HAP-1 (cell line): ENCODE data around the gene ACSS1.

Source experiments
- DNase-seq, 2 experiments: peaks; one replicate each; pipeline ENCODE4 v3.0.0-alpha.2; 2016 to 2020; ENCODE audit warnings: low spot score in 2 of 2
- H3K27me3 ChIP-seq: fragments of 250-450 bp; sonication (Bioruptor Pico); 2 replicates; pipeline ENCODE4 v1.5.1; 2020; ENCODE audit warnings: low read depth, mild to moderate bottlenecking, moderate library complexity
- H3K36me3 ChIP-seq: fragments of 250-450 bp; sonication (Bioruptor Pico); replicated peaks from 2 replicates; pipeline ENCODE4 v1.5.1; 2020; ENCODE audit warnings: mild to moderate bottlenecking
- H3K4me1 ChIP-seq: fragments of 250-450 bp; sonication (Bioruptor Pico); 2 replicates; pipeline ENCODE4 v1.5.1; 2020; ENCODE audit warnings: mild to moderate bottlenecking
- H3K4me3 ChIP-seq: fragments of 250-450 bp; sonication (Bioruptor Pico); 2 replicates; pipeline ENCODE4 v1.5.1; 2020; ENCODE audit warnings: mild to moderate bottlenecking, moderate library complexity
- H3K9me3 ChIP-seq: fragments of 250-450 bp; sonication (Bioruptor Pico); 2 replicates; pipeline ENCODE4 v1.5.1; 2020; ENCODE audit warnings: mild to moderate bottlenecking, moderate library complexity
- in situ Hi-C: fragments of 300-500 bp; cut with MboI; formaldehyde crosslinking; loops from 3 replicates; pipeline ENCODE4 v1.14.3; 2020; ENCODE audit warnings: low sequenced_read_pairs, inconsistent platforms, mixed read lengths

The ACSS1 gene

DNA sequence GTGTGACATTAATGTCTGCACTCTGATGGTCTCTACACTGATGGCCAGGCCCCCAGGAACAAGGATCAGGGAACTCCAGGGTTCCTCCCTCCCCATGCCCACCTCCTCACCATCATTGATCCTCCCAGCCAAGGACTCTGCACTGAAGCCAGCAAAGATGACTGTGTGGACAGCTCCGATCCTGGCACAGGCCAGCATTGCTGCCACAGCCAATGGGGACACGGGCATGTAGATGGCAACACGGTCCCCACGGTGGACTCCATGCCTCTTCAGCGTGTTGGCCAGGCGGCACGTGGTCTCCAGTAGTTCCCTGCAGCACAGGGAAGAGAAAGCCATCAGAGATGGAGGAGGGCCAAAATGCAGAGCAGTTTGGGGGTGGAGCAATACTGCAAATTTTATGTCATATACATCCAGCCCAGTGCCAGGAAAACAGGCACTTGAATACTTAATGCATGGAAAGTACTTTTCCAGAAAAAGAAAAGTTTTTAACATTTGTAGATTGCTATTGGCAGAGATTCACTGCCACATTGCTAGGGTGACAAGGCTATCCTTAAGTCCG, 27.2 kb downstream of the ACSS1 start:
- H3K4me1 ChIP-seq: peaks cover 13% of the 10 kb centered on the region
- H3K4me3 ChIP-seq: no peak overlapping the region
- no peak for DNase-seq
- no peaks in the 10 kb centered on the region for H3K9me3 ChIP-seq
- no peaks in the 10 kb centered on the region for H3K36me3 ChIP-seq
- no peaks in the 10 kb centered on the region for H3K27me3 ChIP-seq
- in situ Hi-C loops: no loop called here

DNA sequence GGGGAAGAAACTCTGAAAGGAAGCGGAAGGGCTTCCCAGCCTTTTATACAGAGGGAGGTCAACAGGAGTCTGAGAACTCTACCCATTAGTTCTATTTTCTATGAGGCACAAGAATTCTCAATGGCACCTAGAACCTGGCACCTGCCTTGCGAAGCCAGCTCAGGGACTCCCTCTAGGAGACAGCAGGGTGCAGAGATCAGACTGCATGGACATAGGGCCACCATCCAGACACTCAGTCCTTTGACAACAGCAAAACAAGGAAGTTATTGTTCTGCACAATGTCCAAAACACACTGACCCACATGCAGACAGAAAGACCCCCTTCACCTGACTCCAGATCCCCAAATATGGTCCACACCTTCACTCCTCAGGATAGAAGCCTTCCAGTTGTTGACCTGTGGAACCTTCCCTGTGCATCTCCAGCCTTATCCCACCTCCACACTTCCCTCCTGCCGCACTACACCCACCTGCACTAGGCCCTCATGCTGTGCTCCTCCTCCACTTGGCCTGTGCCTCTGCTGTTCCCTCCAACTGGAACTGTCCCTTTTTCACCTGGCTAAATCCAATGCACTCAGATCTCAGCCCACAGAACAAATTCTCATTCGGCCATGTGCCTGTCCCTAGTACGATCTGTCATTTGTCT, 27.8 kb downstream of the ACSS1 start:
- no peak for DNase-seq
- H3K4me3 ChIP-seq: no peak overlapping the region
- H3K27me3 ChIP-seq: no peaks in the 10 kb centered on the region
- no peaks in the 10 kb centered on the region for H3K9me3 ChIP-seq
- H3K4me1 ChIP-seq: peaks cover 13% of the 10 kb centered on the region
- in situ Hi-C loops: no loop called here
- no peaks in the 10 kb centered on the region for H3K36me3 ChIP-seq

DNA sequence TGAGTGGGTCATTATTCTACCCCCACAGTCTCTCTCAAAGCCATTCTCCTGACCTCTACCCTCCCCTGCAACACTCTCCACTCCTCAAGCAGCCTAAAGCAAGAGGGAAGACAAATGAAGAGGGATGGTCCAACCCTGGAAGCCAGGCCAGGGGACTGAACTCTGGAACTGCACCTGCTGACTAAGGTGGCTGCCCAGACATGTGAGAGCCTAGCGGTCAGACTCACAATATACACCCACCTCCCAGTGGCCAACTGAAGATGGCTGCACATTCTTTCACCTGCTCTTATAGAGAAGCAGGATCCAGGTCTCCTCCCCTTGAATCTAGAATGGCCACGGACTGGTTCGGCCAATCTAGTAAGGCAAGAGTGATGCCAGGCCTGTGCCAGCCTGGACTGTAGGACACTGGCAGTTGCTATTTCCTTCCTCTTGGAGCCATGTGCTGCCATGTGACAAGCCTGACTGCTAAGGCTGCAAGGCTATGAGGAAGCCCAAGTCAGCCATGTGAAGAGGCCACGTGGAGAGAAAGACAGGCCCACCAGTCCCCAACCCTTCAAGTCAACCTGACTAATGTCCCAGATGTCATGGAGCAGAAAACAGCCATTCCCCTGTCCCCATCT, 31.8 kb downstream of the ACSS1 start:
- H3K9me3 ChIP-seq: no peaks in the 10 kb centered on the region
- H3K4me3 ChIP-seq: no peak overlapping the region
- no peaks in the 10 kb centered on the region for H3K4me1 ChIP-seq
- no peaks in the 10 kb centered on the region for H3K27me3 ChIP-seq
- in situ Hi-C loops: no loop called here
- no peaks in the 10 kb centered on the region for H3K36me3 ChIP-seq
- no peak for DNase-seq

DNA sequence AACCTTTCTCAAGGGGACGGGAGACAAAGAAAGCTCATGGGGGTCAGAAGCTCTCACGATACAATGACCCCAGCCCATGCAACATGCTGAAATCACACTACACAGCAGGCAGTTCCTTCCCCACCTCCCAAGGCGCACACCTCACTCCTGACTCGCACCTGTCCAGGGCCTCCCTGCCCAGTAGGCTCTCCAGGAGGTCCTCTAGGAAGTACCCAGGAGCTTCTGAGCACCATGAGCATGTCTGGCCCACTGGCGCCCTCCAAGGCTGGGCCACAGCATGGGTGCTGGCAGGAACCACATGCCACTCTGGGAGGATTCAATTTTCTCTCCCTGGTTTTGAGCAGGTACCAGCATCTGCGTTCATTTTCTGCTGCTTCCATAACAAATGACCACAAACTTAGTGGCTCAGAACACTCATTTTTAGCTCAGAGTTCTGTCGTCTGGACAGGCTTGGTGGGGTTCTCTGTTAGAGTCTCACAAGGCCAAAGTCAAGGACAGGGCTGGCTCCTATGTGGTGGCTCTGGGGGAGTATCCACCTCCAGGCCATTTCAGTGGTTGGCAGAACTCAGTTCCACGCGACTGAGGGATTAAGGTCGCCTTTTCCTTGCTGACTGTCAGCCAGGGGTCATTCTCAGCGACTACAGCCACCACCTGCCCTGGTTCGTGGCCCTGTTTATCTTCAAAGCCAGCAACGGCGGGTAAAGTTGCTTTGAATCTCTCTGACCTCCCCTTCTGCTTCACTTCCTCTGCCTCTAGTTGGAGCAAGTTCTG, 32.7 kb downstream of the ACSS1 start:
- no peak for DNase-seq
- H3K9me3 ChIP-seq: no peaks in the 10 kb centered on the region
- in situ Hi-C loops: no loop called here
- H3K36me3 ChIP-seq: no peaks in the 10 kb centered on the region
- H3K4me3 ChIP-seq: no peak overlapping the region
- no peaks in the 10 kb centered on the region for H3K4me1 ChIP-seq
- no peaks in the 10 kb centered on the region for H3K27me3 ChIP-seq

DNA sequence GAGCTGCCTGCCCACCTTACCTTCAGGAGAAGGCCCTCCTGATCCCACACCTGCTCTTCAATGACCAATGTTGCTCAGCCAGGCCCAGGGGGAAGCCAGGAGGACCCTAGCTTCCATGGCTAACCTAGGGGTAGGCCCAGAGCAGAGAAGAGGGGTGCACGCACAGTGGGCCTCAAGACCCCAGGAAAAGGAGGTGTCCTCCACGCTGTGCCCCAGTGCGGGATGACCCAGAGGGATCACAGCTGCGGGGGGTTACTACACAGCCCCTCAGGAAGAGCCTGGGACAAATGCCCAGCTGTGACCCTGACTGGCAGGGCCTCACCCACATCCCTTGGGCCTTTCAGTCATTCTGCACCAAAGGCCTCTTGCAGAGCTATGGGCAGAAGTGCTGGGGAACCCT, 33.8 kb downstream of the ACSS1 start:
- Histone ChIP-seq H3K27me3 (no peaks in the 10 kb centered on the region), H3K36me3 (no peaks in the 10 kb centered on the region), H3K4me1 (no peaks in the 10 kb centered on the region), H3K9me3 (no peaks in the 10 kb centered on the region), H3K4me3 (no peak overlapping the region)
- in situ Hi-C loops: no loop called here
- no peak for DNase-seq

DNA sequence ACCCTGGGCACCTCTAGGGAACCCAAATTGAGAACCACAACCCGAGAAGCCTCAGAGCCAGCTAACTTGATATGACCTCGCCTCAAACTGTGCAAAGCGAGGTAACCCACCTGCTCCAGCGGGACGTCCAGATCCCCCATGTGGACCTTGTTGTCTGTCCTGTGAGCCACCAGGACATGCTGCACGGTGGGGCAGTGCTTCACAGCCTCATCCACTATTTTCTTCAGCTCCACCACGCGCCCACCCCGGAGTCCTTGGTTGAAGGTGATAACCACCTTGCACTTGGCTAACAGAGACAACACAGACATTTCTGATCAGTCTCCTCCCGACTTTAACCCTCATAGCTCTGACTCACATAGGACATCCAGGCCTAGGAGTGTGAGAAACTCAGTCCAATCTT, 34.6 kb downstream of the ACSS1 start:
- Histone ChIP-seq H3K36me3 (no peaks in the 10 kb centered on the region), H3K9me3 (no peaks in the 10 kb centered on the region), H3K4me1 (no peaks in the 10 kb centered on the region), H3K27me3 (no peaks in the 10 kb centered on the region), H3K4me3 (no peak overlapping the region)
- DNase-seq: no peak
- in situ Hi-C loops: no loop called here

DNA sequence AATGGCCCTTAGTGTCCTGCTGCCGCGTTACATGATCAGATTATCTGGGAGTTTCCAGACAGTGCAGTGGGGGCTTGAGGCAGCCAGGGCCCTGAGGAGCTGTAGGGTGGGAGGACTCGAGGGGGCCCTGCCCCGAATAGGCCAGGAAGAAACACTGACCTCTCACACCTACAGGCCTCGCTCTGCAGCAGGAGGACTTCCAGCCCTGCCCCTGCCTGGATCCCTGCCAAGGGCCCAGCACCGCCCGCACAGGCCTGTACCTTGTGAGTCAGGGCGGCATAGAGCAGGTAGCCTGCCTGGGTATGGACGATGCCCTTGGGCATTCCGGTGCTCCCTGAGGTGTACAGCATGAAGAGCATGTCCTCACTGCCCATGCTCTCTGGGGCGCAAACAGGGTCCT, 35.3 kb downstream of the ACSS1 start:
- H3K4me1 ChIP-seq: no peaks in the 10 kb centered on the region
- H3K27me3 ChIP-seq: no peaks in the 10 kb centered on the region
- in situ Hi-C loops: no loop called here
- no peak overlapping the region for H3K4me3 ChIP-seq
- H3K36me3 ChIP-seq: no peaks in the 10 kb centered on the region
- no peak for DNase-seq
- H3K9me3 ChIP-seq: no peaks in the 10 kb centered on the region

DNA sequence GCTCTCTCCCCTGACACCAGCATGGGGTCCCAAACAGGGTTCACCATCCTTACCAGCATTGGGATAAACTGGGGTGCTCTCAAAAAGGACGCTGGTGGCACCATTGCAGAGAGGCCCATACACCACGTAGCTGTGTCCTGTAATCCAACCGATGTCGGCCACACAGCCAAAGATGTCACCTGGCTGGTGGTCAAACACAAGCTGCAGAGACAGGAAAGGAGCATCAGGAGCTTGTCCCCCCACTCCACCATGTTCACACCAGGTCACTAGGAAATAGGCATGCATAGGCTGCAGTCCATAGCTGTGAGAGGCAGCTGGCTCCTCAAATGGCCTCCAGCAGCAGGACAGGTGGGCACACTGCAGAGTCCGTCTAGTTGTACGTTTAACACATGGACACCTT, 36.6 kb downstream of the ACSS1 start:
- in situ Hi-C loops: no loop called here
- no peaks in the 10 kb centered on the region for H3K9me3 ChIP-seq
- no peaks in the 10 kb centered on the region for H3K27me3 ChIP-seq
- H3K4me1 ChIP-seq: no peaks in the 10 kb centered on the region
- H3K4me3 ChIP-seq: no peak overlapping the region
- H3K36me3 ChIP-seq: no peaks in the 10 kb centered on the region
- no peak for DNase-seq

DNA sequence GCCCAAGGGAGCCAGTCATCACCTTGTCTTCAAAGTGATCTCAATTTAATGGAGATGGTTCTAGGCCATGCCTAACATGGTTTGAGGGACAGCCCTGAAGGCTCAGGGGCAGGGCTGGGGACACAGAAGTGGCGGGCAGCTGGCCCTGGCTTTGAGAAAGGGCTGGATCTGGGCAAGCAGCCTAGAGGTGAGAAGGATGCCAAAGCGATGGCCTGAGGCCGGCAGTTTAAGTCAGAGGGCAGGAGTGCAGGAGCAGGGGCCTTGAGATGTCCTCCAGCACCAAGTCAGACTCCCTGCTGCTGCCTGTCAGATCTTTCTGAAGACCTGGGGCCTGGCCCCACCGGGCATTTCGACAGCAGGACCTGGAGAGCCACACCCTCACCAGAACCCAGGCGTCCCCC, 37.0 kb downstream of the ACSS1 start:
- Histone ChIP-seq H3K36me3 (no peaks in the 10 kb centered on the region), H3K4me3 (no peak overlapping the region), H3K27me3 (no peaks in the 10 kb centered on the region), H3K9me3 (no peaks in the 10 kb centered on the region), H3K4me1 (no peaks in the 10 kb centered on the region)
- DNase-seq: no peak
- in situ Hi-C loops: no loop called here

DNA sequence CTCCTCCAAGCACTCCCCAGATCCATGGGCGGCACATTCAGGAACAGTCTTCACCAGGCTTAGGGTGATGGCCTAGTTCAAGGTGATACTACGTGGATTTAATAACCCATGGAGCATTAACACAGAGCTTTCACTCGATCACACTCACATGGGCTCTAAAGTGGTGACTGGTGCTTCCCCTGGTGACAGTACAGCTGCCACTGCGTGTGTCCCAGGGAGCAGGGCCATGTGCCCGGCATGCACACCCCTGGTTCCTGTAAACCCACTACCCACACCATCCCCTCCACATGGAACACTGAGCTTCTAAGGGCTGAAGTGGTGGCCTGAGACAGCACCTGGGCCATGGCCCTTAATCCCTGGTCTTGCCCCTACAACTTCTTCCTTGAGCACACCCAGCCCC, 37.6 kb downstream of the ACSS1 start:
- in situ Hi-C loops: no loop called here

DNA sequence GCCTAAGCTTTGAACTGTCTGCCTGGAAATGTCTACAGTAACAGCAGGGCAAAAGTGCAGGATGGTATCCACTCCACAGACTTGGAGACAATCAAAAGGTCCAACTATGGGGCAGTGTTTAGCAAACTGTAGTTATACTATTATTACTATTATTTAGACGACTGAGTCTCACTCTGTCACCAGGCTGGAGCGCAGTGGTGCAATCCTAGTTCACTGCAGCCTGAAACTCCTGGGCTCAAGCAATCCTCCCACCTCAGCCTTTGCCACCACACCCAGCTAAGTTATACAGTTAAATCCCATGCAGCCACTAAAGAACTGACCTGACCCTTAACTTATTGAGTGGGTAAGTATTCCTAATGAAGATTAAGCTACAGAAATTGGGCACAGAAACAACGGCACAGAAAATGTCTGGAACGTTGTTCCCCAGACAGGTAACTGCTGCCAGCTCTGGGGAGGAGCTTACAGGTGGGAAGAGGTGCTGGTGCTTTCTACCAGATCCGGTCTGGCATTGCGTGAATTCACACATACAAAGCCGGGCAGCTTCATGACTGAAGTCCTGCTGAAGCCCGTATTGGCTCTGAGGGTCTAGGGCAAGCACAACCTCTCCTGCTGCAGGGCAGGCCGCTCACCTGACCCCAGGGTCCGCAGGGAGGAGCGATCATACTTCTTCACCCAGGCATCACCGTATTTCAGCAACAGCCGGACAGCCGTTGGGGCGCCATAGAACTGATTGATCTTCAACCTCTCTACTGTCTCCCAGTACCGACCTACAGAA, 38.4 kb downstream of the ACSS1 start:
- no peaks in the 10 kb centered on the region for H3K27me3 ChIP-seq
- no peaks in the 10 kb centered on the region for H3K36me3 ChIP-seq
- DNase-seq: no peak
- in situ Hi-C loops: no loop called here
- no peaks in the 10 kb centered on the region for H3K4me1 ChIP-seq
- H3K4me3 ChIP-seq: no peak overlapping the region
- H3K9me3 ChIP-seq: no peaks in the 10 kb centered on the region

More for the DNA sequence above, 37.6 kb downstream of the ACSS1 start:
- Histone ChIP-seq H3K9me3 (no peaks in the 10 kb centered on the region), H3K36me3 (no peaks in the 10 kb centered on the region), H3K27me3 (no peaks in the 10 kb centered on the region), H3K4me1 (no peaks in the 10 kb centered on the region), H3K4me3 (no peak overlapping the region)
- DNase-seq: no peak

DNA sequence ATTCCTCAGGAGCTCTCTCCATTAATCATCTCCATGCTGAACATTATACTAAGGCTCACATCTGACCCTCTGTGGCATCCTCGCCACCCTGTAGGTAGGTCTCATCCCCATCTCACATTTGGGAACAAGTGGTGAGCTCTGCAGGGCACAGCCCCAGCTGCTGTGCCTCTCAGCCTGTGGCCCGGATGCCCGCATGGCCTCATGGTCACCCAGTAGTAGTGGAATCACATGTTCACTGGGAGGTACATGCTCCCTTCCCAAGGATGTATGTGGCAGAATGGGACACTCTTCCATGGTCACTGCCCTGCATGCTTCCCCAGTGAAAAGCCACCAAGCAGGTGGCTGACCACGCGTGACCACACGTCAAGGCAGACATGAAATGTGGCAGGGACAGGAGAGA, 39.1 kb downstream of the ACSS1 start:
- no peaks in the 10 kb centered on the region for H3K27me3 ChIP-seq
- H3K36me3 ChIP-seq: no peaks in the 10 kb centered on the region
- no peak for DNase-seq
- H3K4me3 ChIP-seq: no peak overlapping the region
- no peaks in the 10 kb centered on the region for H3K4me1 ChIP-seq
- H3K9me3 ChIP-seq: no peaks in the 10 kb centered on the region
- in situ Hi-C loops: no loop called here

DNA sequence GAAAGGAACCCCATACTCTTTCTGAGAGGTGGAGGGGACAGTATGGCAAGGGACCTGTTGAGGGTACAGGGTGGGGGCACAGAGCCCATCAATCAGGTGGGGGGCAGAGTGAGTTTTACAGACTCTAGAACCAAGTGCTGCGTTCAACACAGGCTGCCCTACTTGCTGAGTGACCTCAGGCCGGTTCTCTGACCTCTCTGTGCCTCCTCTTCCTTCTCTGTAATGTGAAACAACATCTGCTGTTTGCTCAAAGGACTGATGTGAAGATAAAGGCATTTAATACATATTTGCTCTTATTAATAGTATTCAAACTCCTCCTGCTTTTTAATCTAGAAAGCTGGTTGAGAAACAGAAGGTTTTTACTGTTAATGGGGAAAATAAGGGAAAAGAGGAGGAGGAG, 39.5 kb downstream of the ACSS1 start:
- Histone ChIP-seq H3K36me3 (no peaks in the 10 kb centered on the region), H3K4me3 (no peak overlapping the region), H3K27me3 (no peaks in the 10 kb centered on the region), H3K9me3 (no peaks in the 10 kb centered on the region), H3K4me1 (no peaks in the 10 kb centered on the region)
- in situ Hi-C loops: no loop called here
- no peak for DNase-seq
